Measurements from ENCODE around the gene SEBOX. TPM values are rescaled to one million over a fixed set of nuclear protein-coding genes. Genes with fewer than 3 reads are reported as not detected.

The SEBOX gene
- polyA plus RNA-seq, 2 of the 4 experiments (the other 2 are of a cell fraction), result not detected

GRCh38 chr17:28363776-28364650 is 986 bp downstream of the SEBOX start:
- Histone ChIP-seq H3K27ac (no peak overlapping the region), H3K4me1 (no peaks in the 10 kb centered on the region), H3K9me3 (no peaks in the 10 kb centered on the region), H3K4me2 (no peak overlapping the region), H3K4me3 (no peak overlapping the region)
- no peak for TF ChIP-seq RARB (CRISPR knock-in tag; IDR thresholded peaks at IDR 0.05)
- TF ChIP-seq POLR2A (IDR thresholded peaks at IDR 0.05; ENCODE audit: low read length), result no peak
- no peak for TF ChIP-seq POLR2AphosphoS2 (conservative IDR thresholded peaks at IDR 0.05; ENCODE audit: low read length)
- TF ChIP-seq RCOR1 (IDR thresholded peaks at IDR 0.05; ENCODE audit: low read depth, low read length), result no peak
- DNase-seq (ENCODE audit: low read depth in 1 of 2, low spot score in 1 of 2), result no peak
- no peak for FAIRE-seq
- ChIA-PET CTCF (interaction anchor here (1.1 to 1.4 kb wide), 3 partner anchors 9 to 112 kb away, joined by 3 to 4 read pairs (median 4); no protein-coding TSS in a partner anchor), POLR2A (no interaction called here)
- WGBS (ENCODE audit: missing lambda C conversion rate), result 86% methylated on average over 8 of the region's 8 CpGs
- ATAC-seq, result no peak

GRCh38 chr17:28363186-28363585 is 1.8 kb downstream of the SEBOX start:
- no peak overlapping the region for H3K4me2 ChIP-seq
- TF ChIP-seq HES2 (IDR thresholded peaks at IDR 0.05) (no peak), HOXA7 (CRISPR knock-in tag; IDR thresholded peaks at IDR 0.05) (no peak), CTCF (IDR thresholded peaks at IDR 0.05) (no peak), TFCP2L1 (CRISPR knock-in tag; IDR thresholded peaks at IDR 0.05) (no peak), CBX2 (IDR thresholded peaks at IDR 0.05; ENCODE audit: borderline replicate concordance, low read depth) (no peak), CHD4 (IDR thresholded peaks at IDR 0.05; ENCODE audit: borderline replicate concordance) (no peak), ZC3H11A (IDR thresholded peaks at IDR 0.05) (no peak)
- no peaks in the 10 kb centered on the region for H3K9me3 ChIP-seq
- DNase-seq (ENCODE audit: low read depth in 1 of 2, low spot score in 1 of 2) (no peak), FAIRE-seq (no peak), ATAC-seq (no peak)
- ChIA-PET POLR2A (no interaction called here), CTCF (interaction anchor here (1.1 to 1.4 kb wide), 2 partner anchors 9 to 111 kb away, joined by 4 read pairs; no protein-coding TSS in a partner anchor)
- peaks cover 6% of the 10 kb centered on the region; the same call in 1 of the 3 replicates for H3K4me1 ChIP-seq
- no peak overlapping the region for H3K4me3 ChIP-seq
- H3K27ac ChIP-seq, result no peak overlapping the region
- 90% methylated on average over 5 of the region's 5 CpGs for WGBS (ENCODE audit: missing lambda C conversion rate)

GRCh38 chr17:28357901-28358197 is 7.2 kb downstream of the SEBOX start:
- FAIRE-seq, result no peak
- H3K9me3 ChIP-seq, result no peaks in the 10 kb centered on the region
- peak overlapping the region; percentile 93 to 96 for H3K27ac ChIP-seq
- CTCF ChIA-PET, result interaction anchor here (0.7 to 5.9 kb wide), 8 partner anchors 10 to 190 kb away, joined by 3 to 35 read pairs (median 8); partner anchors contain the start of genes IFT20, TNFAIP1 and VTN
- no peak for ATAC-seq
- POLR2A ChIA-PET, result interaction anchor here (0.6 to 2.9 kb wide), 25 partner anchors 8 to 317 kb away, joined by 3 to 65 read pairs (median 6); partner anchors contain the start of genes IFT20, PIGS, SARM1 and TMEM97
- DNase-seq (ENCODE audit: low read depth in 1 of 2, low spot score in 1 of 2), result no peak
- 10% methylated on average over 4 of the region's 4 CpGs for WGBS (ENCODE audit: missing lambda C conversion rate)
- peak overlapping the region; percentile 89 for H3K4me2 ChIP-seq
- H3K4me3 ChIP-seq, result peak overlapping the region; percentile 84
- H3K4me1 ChIP-seq, result peaks cover 16% of the 10 kb centered on the region
- peak; percentile 1; the same call in 1 of the 2 replicates for TF ChIP-seq PHF8 (IDR thresholded peaks at IDR 0.05; ENCODE audit: borderline replicate concordance, low read depth)
- peak; percentile 96 for TF ChIP-seq KDM5A (IDR thresholded peaks at IDR 0.05)
- no peak for TF ChIP-seq USF2 (IDR thresholded peaks at IDR 0.05)

Measured in A549 (cell line).